Pulmonary artery endothelial cell (primary cell): Measurements from ENCODE around the gene MYBBP1A. TPM values are rescaled to one million over a fixed set of nuclear protein-coding genes. Genes with fewer than 3 reads are reported as not detected.

Experiments used
- DNase-seq: peaks from one replicate; pipeline ENCODE4 v3.0.0-alpha.2; 2011; ENCODE audit warnings: low read depth, low spot score
- total RNA-seq: library from RNA; depleted of rRNA; stranded (reverse); fragments of >200 nt; gene quantifications from 2 replicates; pipeline ENCODE4 v1.2.3, GENCODE V29; 2014

The MYBBP1A gene
- total RNA-seq, 1 donor from 2014 or later, result 64.8 TPM

- DNase-seq, result no peak
These were observed 51.7 kb downstream of the MYBBP1A start for GRCh38 chr17:4503283-4504025.

- DNase-seq, result no peak
These were observed 52.6 kb downstream of the MYBBP1A start for GRCh38 chr17:4502466-4503154.

- peak; percentile 68 for DNase-seq
These were observed 53.8 kb downstream of the MYBBP1A start for GRCh38 chr17:4501295-4501949.

- no peak for DNase-seq
These were observed 55.0 kb downstream of the MYBBP1A start for GRCh38 chr17:4500191-4500571.

- no peak for DNase-seq
These were observed 55.6 kb downstream of the MYBBP1A start for GRCh38 chr17:4499431-4500190.

- no peak for DNase-seq
These were observed 56.5 kb downstream of the MYBBP1A start, which contains the start of gene SPNS2 for GRCh38 chr17:4498461-4499397. SPNS2 (plus strand) TSS chr17:4498881; CDS start chr17:4499048, 167 bp downstream.

- no peak for DNase-seq
These were observed 57.9 kb downstream of the MYBBP1A start for GRCh38 chr17:4497101-4497824.

GRCh38 chr17:4492721-4493561 lies 62.2 kb downstream of the MYBBP1A start:
- no peak for DNase-seq

- DNase-seq, result no peak
These were observed 64.5 kb downstream of the MYBBP1A start for GRCh38 chr17:4490637-4491061.

- DNase-seq, result no peak
These were observed 65.0 kb downstream of the MYBBP1A start for GRCh38 chr17:4490109-4490591.

- DNase-seq, result no peak
These were observed 66.1 kb downstream of the MYBBP1A start for GRCh38 chr17:4488989-4489595.

Other genes starting within 250 kb of the MYBBP1A start
- 38.1 and 38.6 TPM in 2 replicates for gene UBE2G1, start 188.7 kb downstream of the MYBBP1A start, total RNA-seq
- gene SPNS3, start 121.4 kb downstream of the MYBBP1A start, total RNA-seq, result 0.13 and 0.21 TPM in 2 replicates
- gene SPNS2, start 56.5 kb downstream of the MYBBP1A start, total RNA-seq, result 6.2 and 6.8 TPM in 2 replicates
- not detected in 2 replicates for gene GGT6, start 5.2 kb upstream of the MYBBP1A start, total RNA-seq
- not detected in 2 replicates for gene SMTNL2, start 29.1 kb upstream of the MYBBP1A start, total RNA-seq
- gene ALOX15, start 86.3 kb upstream of the MYBBP1A start, total RNA-seq, result not detected in 2 replicates
- 16.0 and 27.6 TPM in 2 replicates for gene PELP1, start 148.8 kb upstream of the MYBBP1A start, total RNA-seq
- 7.7 and 8.7 TPM in 2 replicates for gene ARRB2, start 155.2 kb upstream of the MYBBP1A start, total RNA-seq
- gene MED11, start 176.0 kb upstream of the MYBBP1A start, total RNA-seq, result 9.4 and 12.5 TPM in 2 replicates
- gene ZMYND15, start 184.4 kb upstream of the MYBBP1A start, total RNA-seq, result 0.07 and 0.11 TPM in 2 replicates
- gene CXCL16, start 184.5 kb upstream of the MYBBP1A start, total RNA-seq, result 2.4 and 7.4 TPM in 2 replicates
- not detected in 2 replicates for gene TM4SF5, start 216.5 kb upstream of the MYBBP1A start, total RNA-seq
- gene VMO1, start 231.0 kb upstream of the MYBBP1A start, total RNA-seq, result 0.32 and 0.40 TPM in 2 replicates
- not detected in 2 replicates for gene GLTPD2, start 233.6 kb upstream of the MYBBP1A start, total RNA-seq
- gene PSMB6, start 240.8 kb upstream of the MYBBP1A start, total RNA-seq, result 225 and 243 TPM in 2 replicates